OCI-LY1 (cell line): ENCODE data around the gene COX4I1.

Source experiments
- H2AFZ ChIP-seq: fragments of 200-600 bp; sonication (generic), shearing (Covaris generic); 2 replicates; pipeline ENCODE4 v1.6.0; 2014; ENCODE audit warnings: antibody characterized with exemption, mild to moderate bottlenecking, low read length
- H3F3A ChIP-seq: fragments of 200-600 bp; sonication (generic), shearing (Covaris generic); 2 replicates; pipeline ENCODE4 v1.6.0; 2014; ENCODE audit warnings: mild to moderate bottlenecking, antibody characterized with exemption, low read length, moderate library complexity; ENCODE audit not compliant: insufficient read depth
- H3K27ac ChIP-seq: fragments of 200-600 bp; sonication (generic); 2 replicates; pipeline ENCODE4 v1.5.1; 2014; ENCODE audit warnings: low read length, mixed run types, mild to moderate bottlenecking, low read depth; ENCODE audit not compliant: poor library complexity, severe bottlenecking
- H3K27me3 ChIP-seq: fragments of 200-600 bp; sonication (generic); 2 replicates; pipeline ENCODE4 v1.6.0; 2014; ENCODE audit warnings: antibody characterized with exemption, mild to moderate bottlenecking, low read length, moderate library complexity; ENCODE audit not compliant: insufficient read depth
- H3K36me3 ChIP-seq: fragments of 200-600 bp; sonication (generic); 2 replicates; pipeline ENCODE4 v1.6.1; 2014; ENCODE audit warnings: mild to moderate bottlenecking, antibody characterized with exemption, low read length, moderate library complexity, mixed read lengths; ENCODE audit not compliant: insufficient read depth
- H3K4me1 ChIP-seq: fragments of 200-600 bp; sonication (generic); 2 replicates; pipeline ENCODE4 v1.5.1; 2014; ENCODE audit warnings: mild to moderate bottlenecking, low read length, moderate library complexity; ENCODE audit not compliant: insufficient read depth, severe bottlenecking
- H3K4me2 ChIP-seq: fragments of 200-600 bp; sonication (generic), shearing (Covaris generic); 2 replicates; pipeline ENCODE4 v1.6.1; 2014; ENCODE audit warnings: low read length
- H3K4me3 ChIP-seq: fragments of 200-600 bp; sonication (generic); 2 replicates; pipeline ENCODE4 v1.5.1; 2014; ENCODE audit warnings: low read length, low read depth, mild to moderate bottlenecking, mixed read lengths; ENCODE audit not compliant: poor library complexity, severe bottlenecking
- H3K79me2 ChIP-seq: fragments of 200-600 bp; shearing (Covaris generic); 2 replicates; pipeline ENCODE4 v1.6.1; 2016; ENCODE audit warnings: mixed run types, low read length, mixed read lengths; ENCODE audit not compliant: insufficient read depth
- H3K9ac ChIP-seq: fragments of 200-600 bp; sonication (generic), shearing (Covaris generic); 2 replicates; pipeline ENCODE4 v1.6.1; 2014; ENCODE audit warnings: mild to moderate bottlenecking, low read length, mixed read lengths
- H3K9me2 ChIP-seq: fragments of 200-600 bp; sonication (generic), shearing (Covaris generic); 2 replicates; pipeline ENCODE4 v1.6.1; 2014; ENCODE audit warnings: low read depth, mild to moderate bottlenecking, low read length, mixed read lengths
- H3K9me3 ChIP-seq: fragments of 200-600 bp; shearing (Covaris generic); 2 replicates; pipeline ENCODE4 v1.6.1; 2014; ENCODE audit warnings: low read length, mixed read lengths
- H4K20me1 ChIP-seq: fragments of 200-600 bp; sonication (generic), shearing (Covaris generic); 2 replicates; pipeline ENCODE4 v1.6.0; 2016; ENCODE audit warnings: mild to moderate bottlenecking, low read length; ENCODE audit not compliant: insufficient read depth
- CTCF ChIP-seq: fragments of 200-600 bp; sonication (generic), shearing (Covaris generic); IDR thresholded peaks from 2 replicates; pipeline ENCODE4 v1.5.1; 2017; ENCODE audit warnings: mild to moderate bottlenecking, antibody characterized with exemption, low read length, moderate library complexity, mixed read lengths
- EZH2 ChIP-seq: fragments of 200-600 bp; sonication (generic), shearing (Covaris generic); IDR thresholded peaks from 2 replicates; pipeline ENCODE4 v1.8.0; 2017; ENCODE audit warnings: borderline replicate concordance, mixed run types, mild to moderate bottlenecking, antibody characterized with exemption, low read length, moderate library complexity, mixed read lengths

The COX4I1 gene

GRCh38 chr16:85789773-85790172 is 9.7 kb upstream of the COX4I1 start:
- Histone ChIP-seq H3K4me3 (no peak overlapping the region), H3K9ac (no peak overlapping the region), H3K9me2 (no peaks in the 10 kb centered on the region), H3K79me2 (peaks cover 14% of the 10 kb centered on the region; the same call in 1 of the 2 replicates), H3K9me3 (no peaks in the 10 kb centered on the region), H4K20me1 (no peaks in the 10 kb centered on the region), H3K4me1 (no peaks in the 10 kb centered on the region), H3K27me3 (no peaks in the 10 kb centered on the region), H3K27ac (no peak overlapping the region), H2AFZ (no peak overlapping the region), H3F3A (no peaks in the 10 kb centered on the region), H3K4me2 (no peak overlapping the region), H3K36me3 (peaks cover 75% of the 10 kb centered on the region)
- TF ChIP-seq EZH2: no peak
- TF ChIP-seq CTCF: no peak

GRCh38 chr16:85793662-85794298 is 5.7 kb upstream of the COX4I1 start:
- Histone ChIP-seq H4K20me1 (no peaks in the 10 kb centered on the region), H3K4me1 (peaks cover 15% of the 10 kb centered on the region), H3K27me3 (no peaks in the 10 kb centered on the region), H2AFZ (no peak overlapping the region), H3K79me2 (peaks cover 39% of the 10 kb centered on the region), H3K4me3 (no peak overlapping the region), H3K9me3 (no peaks in the 10 kb centered on the region), H3K27ac (no peak overlapping the region), H3K36me3 (peaks cover 67% of the 10 kb centered on the region), H3K4me2 (no peak overlapping the region), H3K9me2 (no peaks in the 10 kb centered on the region), H3K9ac (no peak overlapping the region), H3F3A (no peaks in the 10 kb centered on the region)
- TF ChIP-seq CTCF (no peak), EZH2 (no peak)

- Histone ChIP-seq H3K9me2 (no peaks in the 10 kb centered on the region), H4K20me1 (no peaks in the 10 kb centered on the region), H3K4me1 (peaks cover 15% of the 10 kb centered on the region), H3K79me2 (peaks cover 42% of the 10 kb centered on the region), H3K4me2 (no peak overlapping the region), H3K9me3 (no peaks in the 10 kb centered on the region), H3K4me3 (no peak overlapping the region), H3K36me3 (peaks cover 62% of the 10 kb centered on the region), H3K27ac (no peak overlapping the region), H2AFZ (no peak overlapping the region), H3K27me3 (no peaks in the 10 kb centered on the region), H3K9ac (no peak overlapping the region), H3F3A (no peaks in the 10 kb centered on the region)
- no peak for TF ChIP-seq EZH2
- no peak for TF ChIP-seq CTCF
Measured at GRCh38 chr16:85794696-85795095, 4.8 kb upstream of the COX4I1 start.
